ENCODE measurements around the gene PBXIP1.

Gene PBXIP1

GRCh38 chr1:154973344-154974101 is 17.6 kb upstream of the PBXIP1 start:
- DNase-seq = peak; percentile 84

GRCh38 chr1:154972517-154973343 is 16.8 kb upstream of the PBXIP1 start:
- no peak for DNase-seq

- DNase-seq = no peak
Observed at GRCh38 chr1:154972213-154972516, 16.3 kb upstream of the PBXIP1 start.

GRCh38 chr1:154971341-154971998 is 15.6 kb upstream of the PBXIP1 start:
- no peak for DNase-seq

- DNase-seq = peak; percentile 74
Observed at GRCh38 chr1:154970631-154971340, 14.9 kb upstream of the PBXIP1 start, which contains the start of gene SHC1. TSS of gene SHC1 (minus strand) at chr1:154970747. CDS start at chr1:154970526, 221 bp downstream.

- DNase-seq = no peak
Observed at GRCh38 chr1:154969860-154970452, 14.1 kb upstream of the PBXIP1 start.

GRCh38 chr1:154969246-154969645 is 13.3 kb upstream of the PBXIP1 start:
- DNase-seq = no peak

GRCh38 chr1:154968731-154969130 is 12.8 kb upstream of the PBXIP1 start:
- no peak for DNase-seq

GRCh38 chr1:154967331-154967950 is 11.5 kb upstream of the PBXIP1 start:
- no peak for DNase-seq

- DNase-seq = no peak
Observed at GRCh38 chr1:154966111-154966510, 10.2 kb upstream of the PBXIP1 start.

- no peak for DNase-seq
Observed at GRCh38 chr1:154964359-154964758, 8.5 kb upstream of the PBXIP1 start.

GRCh38 chr1:154963643-154964042 is 7.7 kb upstream of the PBXIP1 start:
- no peak for DNase-seq

- no peak for DNase-seq
Observed at GRCh38 chr1:154962795-154963330, 7.0 kb upstream of the PBXIP1 start.

- no peak for DNase-seq
Observed at GRCh38 chr1:154962156-154962749, 6.4 kb upstream of the PBXIP1 start.

GRCh38 chr1:154961207-154962155 is 5.6 kb upstream of the PBXIP1 start, which contains the start of gene PYGO2:
TSS of gene PYGO2 (minus strand) at chr1:154961782. CDS start at chr1:154961576, 206 bp downstream.
- peak; percentile 99 for DNase-seq

- no peak for DNase-seq
Observed at GRCh38 chr1:154960446-154961136, 4.7 kb upstream of the PBXIP1 start.

GRCh38 chr1:154959426-154959780 is 3.5 kb upstream of the PBXIP1 start:
- DNase-seq = no peak

- no peak for DNase-seq
Observed at GRCh38 chr1:154958681-154959425, 3.0 kb upstream of the PBXIP1 start.
